Right lobe of liver (tissue), 4 donors: Measurements from ENCODE around the gene TERB1.

ENCODE experiments used
- CTCF ChIP-seq, 4 donors: fragments of 200-600 bp in 3 of 4; fragments of 450-650 bp in 1 of 4; IDR thresholded peaks; one replicate each; pipeline versions ENCODE4 v1.5.1 to v1.8.0; 2016 to 2022; ENCODE audit warnings: antibody characterized with exemption in 4 of 4, mild to moderate bottlenecking in 2 of 4
- POLR2A ChIP-seq: fragments of 450-650 bp; IDR thresholded peaks from one replicate; pipeline ENCODE4 v1.6.1; 2017; ENCODE audit warnings: antibody characterized with exemption, mild to moderate bottlenecking
- donor health status: DM: no; HTN: no; CAD: no.
- donor health status: DM: no; HTN: no; CAD: no.
- donor health status: DM: no; HTN: yes; CAD: no.

GRCh38 chr16:66746048-66746447, 55.3 kb downstream of the TERB1 start:
- no peak for TF ChIP-seq POLR2A
- TF ChIP-seq CTCF (IDR thresholded peaks at IDR 0.05): no peak
